Suprapubic skin (tissue), 4 donors: ENCODE data around the gene CHTOP. TPM values are rescaled to one million over a fixed set of nuclear protein-coding genes. Genes with fewer than 3 reads are reported as not detected.

Experiments used
- DNase-seq, 2 donors: peaks; one replicate each; pipeline ENCODE4 v3.0.0-alpha.2; 2019; ENCODE audit warnings: low spot score in 2 of 2
- H3K27ac ChIP-seq: fragments of 200-600 bp; sonication (generic); one replicate; pipeline ENCODE4 v1.5.1; 2019
- H3K27me3 ChIP-seq: fragments of 200-600 bp; sonication (generic); one replicate; pipeline ENCODE4 v1.5.1; 2019
- H3K36me3 ChIP-seq: fragments of 200-600 bp; sonication (generic); one replicate; pipeline ENCODE4 v1.5.1; 2019
- H3K4me1 ChIP-seq: fragments of 200-600 bp; sonication (generic); one replicate; pipeline ENCODE4 v1.5.1; 2019
- H3K4me3 ChIP-seq: fragments of 200-600 bp; sonication (generic); one replicate; pipeline ENCODE4 v1.5.1; 2019; ENCODE audit warnings: mild to moderate bottlenecking
- H3K9me3 ChIP-seq: fragments of 200-600 bp; sonication (generic); one replicate; pipeline ENCODE4 v1.5.1; 2019
- CTCF ChIP-seq, 2 donors: fragments of 200-600 bp in 1 of 2; fragments of 450-650 bp in 1 of 2; sonication (generic) in 1 of 2; IDR thresholded peaks; one replicate each; pipeline ENCODE4 v1.5.1; 2016 to 2019; ENCODE audit warnings: antibody characterized with exemption in 2 of 2, mild to moderate bottlenecking in 1 of 2, moderate library complexity in 1 of 2
- EP300 ChIP-seq: sonication (generic); formaldehyde crosslinking; IDR thresholded peaks from one replicate; pipeline ENCODE4 v1.6.1; 2017; ENCODE audit warnings: antibody characterized with exemption
- POLR2A ChIP-seq, 2 donors: fragments of 450-650 bp; IDR thresholded peaks; one replicate each; pipeline ENCODE4 v1.6.1; 2017; ENCODE audit warnings: antibody characterized with exemption in 2 of 2, mild to moderate bottlenecking in 2 of 2, moderate library complexity in 2 of 2
- POLR2AphosphoS5 ChIP-seq, 3 donors: sonication (generic); formaldehyde crosslinking; IDR thresholded peaks; one replicate each; pipeline ENCODE4 v1.6.1; 2017; ENCODE audit warnings: antibody characterized with exemption in 3 of 3
- WGBS: methylation state at CpG from one replicate; pipeline ENCODE4 v1.1.5; 2018; 5-methylcytosine and 5-hydroxymethylcytosine counted together
- total RNA-seq, 4 donors: library from RNA; depleted of rRNA; stranded (reverse); fragments of >200 nt; gene quantifications; one replicate each; pipeline ENCODE4 v1.1.0, GENCODE V29; 2016

The CHTOP gene
- total RNA-seq, 4 donors from 2014 or later = 56.8 to 78.1 (median 58.2) TPM

GRCh38 chr1:153588482-153588881 is 45.4 kb upstream of the CHTOP start:
- no peak overlapping the region for H3K4me3 ChIP-seq
- no peaks in the 10 kb centered on the region for H3K27me3 ChIP-seq
- no peaks in the 10 kb centered on the region for H3K4me1 ChIP-seq
- TF ChIP-seq POLR2AphosphoS5 (IDR thresholded peaks at IDR 0.05) = no peak
- H3K36me3 ChIP-seq = no peaks in the 10 kb centered on the region
- DNase-seq = no peak
- H3K9me3 ChIP-seq = no peaks in the 10 kb centered on the region
- WGBS = 76% methylated on average over 2 of the region's 2 CpGs
- H3K27ac ChIP-seq = no peak overlapping the region

DNA sequence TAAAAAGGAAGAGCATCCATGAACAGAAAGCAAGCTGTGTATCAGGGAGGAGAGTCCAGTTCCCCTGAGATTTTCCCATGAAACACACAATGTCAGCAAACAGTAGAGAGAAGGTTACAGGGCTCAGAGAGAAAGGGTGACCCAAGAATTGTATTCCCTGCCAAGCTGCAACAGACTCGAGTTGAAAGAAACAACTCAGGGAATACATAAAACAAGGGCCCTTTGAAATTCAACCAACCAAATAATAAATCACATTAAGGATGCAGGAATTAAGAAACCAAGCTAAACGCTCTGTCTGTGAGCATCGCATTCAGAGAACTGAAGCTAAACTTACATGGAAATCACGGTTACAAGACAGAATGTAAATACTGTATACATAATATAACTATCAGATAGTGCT is 41.1 kb upstream of the CHTOP start:
- no peaks in the 10 kb centered on the region for H3K36me3 ChIP-seq
- no peaks in the 10 kb centered on the region for H3K27me3 ChIP-seq
- TF ChIP-seq POLR2AphosphoS5 (IDR thresholded peaks at IDR 0.05) (no peak), POLR2A (IDR thresholded peaks at IDR 0.05) (no peak), CTCF (IDR thresholded peaks at IDR 0.05) (no peak), EP300 (no peak)
- no peak overlapping the region for H3K27ac ChIP-seq
- no peak overlapping the region for H3K4me3 ChIP-seq
- 56% methylated on average over 4 of the region's 4 CpGs for WGBS
- DNase-seq = no peak
- H3K4me1 ChIP-seq = no peaks in the 10 kb centered on the region
- no peaks in the 10 kb centered on the region for H3K9me3 ChIP-seq

DNA sequence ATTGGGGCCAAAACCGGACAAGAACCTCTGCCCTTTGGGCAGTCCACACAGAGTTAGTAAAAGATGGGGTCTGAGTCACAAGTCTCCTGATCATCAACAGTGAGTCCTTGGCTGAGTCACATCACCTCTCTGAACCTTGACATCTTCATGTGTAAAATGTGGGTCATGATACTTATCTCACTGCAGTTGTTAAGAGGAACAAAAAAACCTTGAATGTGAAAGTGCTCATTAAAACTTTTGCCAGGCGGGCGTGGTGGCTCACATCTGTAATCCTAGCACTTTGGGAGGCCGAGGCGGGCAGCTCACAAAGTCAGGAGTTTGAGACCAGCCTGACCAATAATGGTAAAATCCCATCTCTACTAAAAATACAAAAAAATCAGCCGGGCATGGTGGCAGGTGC is 36.7 kb upstream of the CHTOP start:
- Histone ChIP-seq H3K27ac (no peak overlapping the region), H3K9me3 (no peaks in the 10 kb centered on the region), H3K4me3 (no peak overlapping the region), H3K4me1 (no peaks in the 10 kb centered on the region), H3K27me3 (no peaks in the 10 kb centered on the region), H3K36me3 (no peaks in the 10 kb centered on the region)
- TF ChIP-seq CTCF (IDR thresholded peaks at IDR 0.05) (no peak), POLR2A (IDR thresholded peaks at IDR 0.05) (no peak), POLR2AphosphoS5 (IDR thresholded peaks at IDR 0.05) (no peak), EP300 (no peak)
- no peak for DNase-seq
- 60% methylated on average over 6 of the region's 6 CpGs for WGBS

- no peak overlapping the region for H3K27ac ChIP-seq
- no peaks in the 10 kb centered on the region for H3K9me3 ChIP-seq
- no peak for DNase-seq
- no peaks in the 10 kb centered on the region for H3K27me3 ChIP-seq
- 79% methylated on average over 6 of the region's 7 CpGs for WGBS
- no peak for TF ChIP-seq POLR2AphosphoS5 (IDR thresholded peaks at IDR 0.05)
- TF ChIP-seq POLR2A (IDR thresholded peaks at IDR 0.05) = no peak
- no peak for TF ChIP-seq CTCF (IDR thresholded peaks at IDR 0.05)
- TF ChIP-seq EP300 = no peak
- H3K4me3 ChIP-seq = no peak overlapping the region
- no peaks in the 10 kb centered on the region for H3K4me1 ChIP-seq
- no peaks in the 10 kb centered on the region for H3K36me3 ChIP-seq
Observed at GRCh38 chr1:153598309-153599172, 35.3 kb upstream of the CHTOP start.

- DNase-seq = no peak
- H3K27me3 ChIP-seq = no peaks in the 10 kb centered on the region
- no peak overlapping the region for H3K4me3 ChIP-seq
- WGBS = 83% methylated on average over 7 of the region's 7 CpGs
- no peak overlapping the region for H3K27ac ChIP-seq
- H3K36me3 ChIP-seq = no peaks in the 10 kb centered on the region
- no peak for TF ChIP-seq POLR2A (IDR thresholded peaks at IDR 0.05)
- no peak for TF ChIP-seq CTCF (IDR thresholded peaks at IDR 0.05)
- no peak for TF ChIP-seq EP300
- TF ChIP-seq POLR2AphosphoS5 (IDR thresholded peaks at IDR 0.05) = no peak
- H3K9me3 ChIP-seq = no peaks in the 10 kb centered on the region
- no peaks in the 10 kb centered on the region for H3K4me1 ChIP-seq
Observed at GRCh38 chr1:153599847-153600246, 34.0 kb upstream of the CHTOP start.
